SH-SY5Y (cell line): ENCODE measurements around the gene UVRAG.

Experiments used
- GATA2 ChIP-seq: IDR thresholded peaks from 2 replicates; pipeline ENCODE4 v1.6.1; 2011; ENCODE audit warnings: mild to moderate bottlenecking, low read depth, low read length
- GATA3 ChIP-seq: IDR thresholded peaks from 2 replicates; pipeline ENCODE4 v1.6.1; 2011; ENCODE audit warnings: low read depth, mild to moderate bottlenecking, low read length, moderate library complexity

- TF ChIP-seq GATA2 (no peak), GATA3 (no peak)
These were observed 370.5 kb downstream of the UVRAG start for GRCh38 chr11:76185511-76185910.
